Measurements from ENCODE around the gene FRG2C.
"Not testable (repeated sequence)": the region's sequence is repeated elsewhere in the genome, so short reads cannot be mapped to it uniquely, and the experiment has no call there.

FRG2C gene

GRCh38 chr3:75669348-75670297 is 5.5 kb downstream of the FRG2C start:
- H3K36me3 ChIP-seq (replicated peaks); in situ Hi-C loops (cut with HindIII; ENCODE audit: low pct_ligation_motif_present, low sequenced_read_pairs); H3K27me3 ChIP-seq (replicated peaks): not testable (repeated sequence)
- DNase-seq: peak; percentile 36
- H3K4me3 ChIP-seq (ENCODE audit: low read depth, low read length): peak overlapping the region; percentile 56
- H3K27ac ChIP-seq: peak overlapping the region; percentile 49

- DNase-seq: peak; percentile 78
- H3K27me3 ChIP-seq (replicated peaks); H3K36me3 ChIP-seq (replicated peaks); in situ Hi-C loops (cut with HindIII; ENCODE audit: low pct_ligation_motif_present, low sequenced_read_pairs): not testable (repeated sequence)
- Histone ChIP-seq H3K4me3 (ENCODE audit: low read depth, low read length) (peak overlapping the region; percentile 56), H3K27ac (peak overlapping the region; percentile 91)
Measured at GRCh38 chr3:75670298-75671286, 6.5 kb downstream of the FRG2C start.

GRCh38 chr3:75671287-75672139 is 7.4 kb downstream of the FRG2C start:
- peak overlapping the region; percentile 56 for H3K4me3 ChIP-seq (ENCODE audit: low read depth, low read length)
- H3K27me3 ChIP-seq (replicated peaks): not testable (repeated sequence)

GRCh38 chr3:75672140-75672775 is 8.1 kb downstream of the FRG2C start:
- Histone ChIP-seq H3K27ac (peak overlapping the region; percentile 91), H3K4me3 (ENCODE audit: low read depth, low read length) (peak overlapping the region; percentile 56)
- H3K27me3 ChIP-seq (replicated peaks); in situ Hi-C loops (cut with HindIII; ENCODE audit: low pct_ligation_motif_present, low sequenced_read_pairs); H3K36me3 ChIP-seq (replicated peaks): not testable (repeated sequence)
- peak; percentile 22 for TF ChIP-seq CTCF (IDR thresholded peaks at IDR 0.05; ENCODE audit: low read depth, low read length, missing control alignments)
- DNase-seq: peak; percentile 94

More at GRCh38 chr3:75671287-75672139, 7.4 kb downstream of the FRG2C start:
- DNase-seq; H3K36me3 ChIP-seq (replicated peaks); in situ Hi-C loops (cut with HindIII; ENCODE audit: low pct_ligation_motif_present, low sequenced_read_pairs): not testable (repeated sequence)
- peak overlapping the region; percentile 91 for H3K27ac ChIP-seq

GRCh38 chr3:75683965-75684364 is 19.8 kb downstream of the FRG2C start:
- H3K36me3 ChIP-seq (replicated peaks); H3K27me3 ChIP-seq (replicated peaks); H3K27ac ChIP-seq; DNase-seq; H3K4me3 ChIP-seq (ENCODE audit: low read depth, low read length); in situ Hi-C loops (cut with HindIII; ENCODE audit: low pct_ligation_motif_present, low sequenced_read_pairs): not testable (repeated sequence)

- no peak for DNase-seq
- H3K27ac ChIP-seq: no peak overlapping the region
- in situ Hi-C loops (cut with HindIII; ENCODE audit: low pct_ligation_motif_present, low sequenced_read_pairs): no loop called here
- TF ChIP-seq CTCF (IDR thresholded peaks at IDR 0.05; ENCODE audit: low read depth, low read length, missing control alignments): no peak
- no peak overlapping the region for H3K4me3 ChIP-seq (ENCODE audit: low read depth, low read length)
- no peaks in the 10 kb centered on the region for H3K36me3 ChIP-seq (replicated peaks)
- H3K27me3 ChIP-seq (replicated peaks): no peaks in the 10 kb centered on the region
Measured at GRCh38 chr3:75687323-75687722, 23.2 kb downstream of the FRG2C start.

GRCh38 chr3:75692061-75692460 is 27.9 kb downstream of the FRG2C start:
- no peak for TF ChIP-seq CTCF (IDR thresholded peaks at IDR 0.05; ENCODE audit: low read depth, low read length, missing control alignments)
- in situ Hi-C loops (cut with HindIII; ENCODE audit: low pct_ligation_motif_present, low sequenced_read_pairs): no loop called here

More at GRCh38 chr3:75692061-75692460, 27.9 kb downstream of the FRG2C start:
- no peaks in the 10 kb centered on the region for H3K36me3 ChIP-seq (replicated peaks)
- no peaks in the 10 kb centered on the region for H3K27me3 ChIP-seq (replicated peaks)
- DNase-seq: no peak
- no peak overlapping the region for H3K27ac ChIP-seq
- no peak overlapping the region for H3K4me3 ChIP-seq (ENCODE audit: low read depth, low read length)

Data from brain microvascular endothelial cell (primary cell).